Measurements from ENCODE around the gene SLC9A3.

The SLC9A3 gene

DNA sequence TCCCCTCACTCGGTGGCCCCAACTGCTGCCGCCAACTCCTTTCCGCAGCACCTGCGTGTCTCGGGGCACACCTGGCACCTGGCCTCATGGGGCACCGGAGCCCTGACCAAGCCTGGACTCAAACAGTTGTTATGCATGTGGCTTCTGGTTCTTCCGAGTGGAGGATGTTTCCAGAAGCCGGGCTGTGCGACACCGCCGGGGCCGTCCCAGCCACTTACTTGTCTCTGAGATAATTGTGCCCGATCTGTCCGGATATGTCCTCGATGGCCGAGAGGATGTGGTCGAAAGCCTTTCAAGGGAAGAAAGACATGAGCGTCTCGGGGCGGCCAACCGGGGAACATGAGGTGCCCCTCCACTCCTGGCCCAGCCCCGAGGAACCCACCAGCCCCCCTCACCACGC is 42.9 kb downstream of the SLC9A3 start:
- Histone ChIP-seq H3K27ac (ENCODE audit: low read depth, low read length) (no peak overlapping the region), H3K4me3 (ENCODE audit: low read depth in 1 of 2, low read length in 2 of 2) (no peak overlapping the region), H3K9me3 (ENCODE audit: low read length) (no peaks in the 10 kb centered on the region), H3K36me3 (ENCODE audit: insufficient read depth, low read length) (no peaks in the 10 kb centered on the region), H3K9ac (ENCODE audit: low read length) (no peak overlapping the region), H3K4me1 (ENCODE audit: insufficient read depth, low read length) (no peaks in the 10 kb centered on the region), H3K27me3 (ENCODE audit: control insufficient read depth in 1 of 2, insufficient read depth in 2 of 2, low read length in 2 of 2) (peaks cover 7 to 73% of the 10 kb centered on the region in 2 donors)

DNA sequence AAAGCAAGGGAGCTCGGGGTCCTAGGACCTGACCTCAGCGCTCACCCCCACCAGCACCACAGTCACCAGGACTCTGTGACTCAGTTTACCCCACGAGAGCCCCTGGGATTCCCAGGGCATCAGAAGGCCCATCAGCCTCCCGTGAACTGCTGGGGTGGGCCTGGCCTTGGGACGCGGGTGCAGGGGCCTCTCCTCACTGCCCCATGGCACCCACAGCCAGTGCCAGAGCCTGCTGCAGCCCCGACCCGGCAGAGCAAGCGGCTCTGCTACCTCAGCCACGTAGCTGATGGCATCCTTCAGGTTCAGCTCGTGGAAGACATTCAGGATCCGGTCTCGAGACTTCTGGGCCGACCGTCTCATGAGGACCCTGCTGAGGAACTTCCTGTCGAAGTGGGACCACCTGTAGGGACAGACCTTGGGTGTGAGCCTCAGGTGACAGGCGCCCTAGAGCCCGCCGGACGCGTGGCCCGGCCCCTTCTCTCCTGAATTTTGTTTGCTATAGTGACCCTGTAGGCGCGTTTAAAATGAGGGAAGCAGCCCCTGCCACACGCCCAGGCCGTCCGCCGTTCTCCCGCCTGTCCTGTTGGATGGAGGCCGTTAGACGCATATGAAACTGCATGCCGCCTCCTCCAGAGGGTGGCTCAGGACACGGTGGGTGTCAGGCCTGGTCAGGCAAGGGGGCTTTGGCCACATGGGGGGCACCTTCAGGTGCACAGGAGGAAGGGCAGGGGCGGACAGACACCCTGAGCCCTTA is 44.5 kb downstream of the SLC9A3 start:
- Histone ChIP-seq H3K27me3 (ENCODE audit: control insufficient read depth in 1 of 2, insufficient read depth in 2 of 2, low read length in 2 of 2) (peaks cover 22 to 81% of the 10 kb centered on the region in 2 donors), H3K27ac (ENCODE audit: low read depth, low read length) (no peak overlapping the region)

DNA sequence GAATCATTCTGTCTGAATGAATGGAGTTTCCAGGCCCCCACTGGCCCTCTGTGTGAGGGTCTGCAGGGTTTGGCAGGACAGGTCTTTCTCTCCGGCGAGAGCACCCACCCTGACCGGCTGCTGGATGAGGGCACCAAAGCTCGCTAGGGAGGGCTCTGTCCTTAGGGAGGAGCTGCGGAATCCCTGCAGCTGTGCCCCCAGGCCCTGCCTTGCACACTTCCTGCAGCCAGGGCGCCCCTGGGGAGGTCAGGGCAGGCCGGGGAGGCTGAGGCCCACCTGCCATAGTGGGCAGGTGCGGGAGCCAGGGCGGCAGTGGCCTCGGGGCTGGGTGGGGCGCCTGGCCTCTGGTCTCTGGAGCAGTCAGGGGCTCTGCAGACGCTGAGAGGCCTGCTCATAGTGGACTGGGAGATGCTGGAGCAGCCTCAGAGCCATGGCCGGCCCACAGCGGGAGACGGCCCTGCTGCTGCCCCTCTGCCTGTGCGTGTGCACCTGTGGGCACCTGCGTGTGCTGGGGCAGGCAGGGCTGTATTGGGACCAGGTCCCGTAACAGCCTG is 45.2 kb downstream of the SLC9A3 start:
- H3K27ac ChIP-seq (ENCODE audit: low read depth, low read length) = no peak overlapping the region
- no peaks in the 10 kb centered on the region for H3K36me3 ChIP-seq (ENCODE audit: insufficient read depth, low read length)
- H3K4me1 ChIP-seq (ENCODE audit: insufficient read depth, low read length) = peaks cover 4% of the 10 kb centered on the region
- H3K4me3 ChIP-seq (ENCODE audit: low read depth in 1 of 2, low read length in 2 of 2) = no peak overlapping the region
- no peak overlapping the region for H3K9ac ChIP-seq (ENCODE audit: low read length)
- peaks cover 22 to 83% of the 10 kb centered on the region in 2 donors for H3K27me3 ChIP-seq (ENCODE audit: control insufficient read depth in 1 of 2, insufficient read depth in 2 of 2, low read length in 2 of 2)
- no peaks in the 10 kb centered on the region for H3K9me3 ChIP-seq (ENCODE audit: low read length)

More for the DNA sequence above, 44.5 kb downstream of the SLC9A3 start:
- peaks cover 4% of the 10 kb centered on the region for H3K4me1 ChIP-seq (ENCODE audit: insufficient read depth, low read length)
- no peak overlapping the region for H3K9ac ChIP-seq (ENCODE audit: low read length)
- no peak overlapping the region for H3K4me3 ChIP-seq (ENCODE audit: low read depth in 1 of 2, low read length in 2 of 2)
- H3K36me3 ChIP-seq (ENCODE audit: insufficient read depth, low read length) = no peaks in the 10 kb centered on the region
- H3K9me3 ChIP-seq (ENCODE audit: low read length) = no peaks in the 10 kb centered on the region

DNA sequence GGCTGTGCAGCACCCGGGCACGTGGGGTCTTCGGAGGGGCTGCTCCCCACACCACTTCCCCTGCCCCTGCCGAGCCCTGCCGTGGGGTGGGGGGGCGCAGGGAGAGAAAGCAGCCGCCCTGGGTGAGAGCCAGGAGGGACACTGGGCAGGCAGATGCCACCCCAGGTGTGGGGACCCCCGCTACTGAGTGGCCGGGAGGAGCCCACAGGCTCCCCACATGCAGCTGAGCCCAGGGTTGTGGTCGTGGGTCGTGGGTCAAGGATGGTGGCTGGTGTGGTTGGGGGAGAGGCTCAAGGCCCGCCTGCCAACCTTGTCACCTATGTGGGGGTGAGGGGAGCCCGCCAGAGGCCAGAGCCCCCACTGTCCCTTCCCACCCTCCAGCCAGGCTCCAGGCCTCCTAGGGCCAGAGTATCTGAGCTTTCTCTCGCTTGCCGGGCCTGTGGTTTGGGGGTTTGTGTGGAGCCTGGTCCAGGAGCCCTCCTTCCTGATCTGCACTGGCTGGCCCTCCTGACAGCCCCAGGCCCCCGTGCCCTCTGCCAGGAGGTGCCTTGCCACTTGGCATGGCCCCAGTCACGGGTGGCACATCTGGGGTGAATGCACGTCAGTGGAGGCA is 45.8 kb downstream of the SLC9A3 start:
- peaks cover 22 to 82% of the 10 kb centered on the region in 2 donors for H3K27me3 ChIP-seq (ENCODE audit: control insufficient read depth in 1 of 2, insufficient read depth in 2 of 2, low read length in 2 of 2)

DNA sequence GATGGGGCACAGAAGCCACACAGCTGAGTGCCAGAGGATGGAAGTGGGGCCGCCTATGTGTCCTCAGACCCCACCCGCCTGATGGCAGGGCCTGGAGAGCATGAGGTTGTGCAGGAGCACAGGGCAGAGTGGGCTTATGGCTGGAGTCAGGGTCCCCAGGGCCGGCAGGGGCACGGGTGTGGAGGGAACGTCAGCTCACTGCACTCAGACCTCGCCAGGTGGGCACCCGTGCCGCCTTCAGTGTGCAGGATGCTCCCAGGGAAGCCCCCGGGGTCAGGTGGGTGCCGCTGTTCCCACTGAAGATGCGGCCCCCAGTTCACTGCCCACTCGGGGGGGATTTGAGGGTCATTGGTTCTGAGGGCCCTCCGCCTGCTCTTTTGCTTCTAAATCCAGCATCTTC is 46.4 kb downstream of the SLC9A3 start:
- Histone ChIP-seq H3K9me3 (ENCODE audit: low read length) (no peaks in the 10 kb centered on the region), H3K4me1 (ENCODE audit: insufficient read depth, low read length) (peaks cover 4% of the 10 kb centered on the region), H3K4me3 (ENCODE audit: low read depth in 1 of 2, low read length in 2 of 2) (no peak overlapping the region), H3K27ac (ENCODE audit: low read depth, low read length) (no peak overlapping the region), H3K27me3 (ENCODE audit: control insufficient read depth in 1 of 2, insufficient read depth in 2 of 2, low read length in 2 of 2) (peaks cover 22 to 76% of the 10 kb centered on the region in 2 donors), H3K9ac (ENCODE audit: low read length) (no peak overlapping the region), H3K36me3 (ENCODE audit: insufficient read depth, low read length) (no peaks in the 10 kb centered on the region)

More for the DNA sequence above, 45.8 kb downstream of the SLC9A3 start:
- Histone ChIP-seq H3K36me3 (ENCODE audit: insufficient read depth, low read length) (no peaks in the 10 kb centered on the region), H3K4me3 (ENCODE audit: low read depth in 1 of 2, low read length in 2 of 2) (no peak overlapping the region), H3K27ac (ENCODE audit: low read depth, low read length) (no peak overlapping the region), H3K9ac (ENCODE audit: low read length) (no peak overlapping the region), H3K4me1 (ENCODE audit: insufficient read depth, low read length) (peaks cover 4% of the 10 kb centered on the region), H3K9me3 (ENCODE audit: low read length) (no peaks in the 10 kb centered on the region)

DNA sequence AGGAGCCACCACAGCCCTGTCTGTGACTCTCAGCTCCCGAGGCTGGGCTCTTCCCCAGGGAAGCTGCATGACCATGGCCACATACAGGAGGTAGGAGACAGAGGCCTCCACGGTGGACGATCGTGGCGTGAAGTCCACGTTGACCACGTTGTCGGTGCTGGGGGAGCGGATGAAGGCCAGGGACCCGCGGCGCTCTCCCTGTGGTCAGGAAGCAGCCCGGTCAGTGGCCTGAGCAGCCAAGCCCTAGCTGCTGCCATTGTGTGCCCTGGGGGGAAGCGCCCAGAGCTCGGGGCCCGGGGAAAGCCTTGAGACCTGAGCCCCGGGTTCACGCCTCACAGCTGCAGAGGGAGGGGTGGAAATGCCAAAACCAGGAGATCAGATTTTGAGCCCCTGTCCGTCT is 47.0 kb downstream of the SLC9A3 start:
- Histone ChIP-seq H3K4me3 (ENCODE audit: low read depth in 1 of 2, low read length in 2 of 2) (no peak overlapping the region), H3K27me3 (ENCODE audit: control insufficient read depth in 1 of 2, insufficient read depth in 2 of 2, low read length in 2 of 2) (peaks cover 22 to 70% of the 10 kb centered on the region in 2 donors), H3K27ac (ENCODE audit: low read depth, low read length) (no peak overlapping the region), H3K9me3 (ENCODE audit: low read length) (no peaks in the 10 kb centered on the region), H3K36me3 (ENCODE audit: insufficient read depth, low read length) (no peaks in the 10 kb centered on the region), H3K9ac (ENCODE audit: low read length) (no peak overlapping the region), H3K4me1 (ENCODE audit: insufficient read depth, low read length) (peaks cover 5% of the 10 kb centered on the region)

DNA sequence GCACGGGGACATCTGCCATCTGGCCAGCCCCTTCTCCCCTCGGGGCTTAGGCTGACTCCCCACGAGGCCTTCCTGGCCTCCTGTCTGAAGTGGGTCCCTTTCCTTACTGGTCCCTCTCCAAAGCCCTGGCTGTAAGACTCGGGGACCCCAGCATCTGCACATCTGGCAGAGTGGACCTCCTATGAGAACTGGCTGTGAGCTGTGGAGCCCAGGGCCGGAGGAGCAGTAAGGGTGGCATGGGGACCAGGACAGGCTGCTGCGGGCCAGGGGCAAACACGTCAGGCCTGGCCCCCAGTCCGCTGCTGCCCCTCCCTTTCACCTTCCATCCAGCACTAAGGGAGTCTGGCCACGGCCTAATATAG is 47.5 kb downstream of the SLC9A3 start:
- Histone ChIP-seq H3K36me3 (ENCODE audit: insufficient read depth, low read length) (no peaks in the 10 kb centered on the region), H3K27me3 (ENCODE audit: control insufficient read depth in 1 of 2, insufficient read depth in 2 of 2, low read length in 2 of 2) (peaks cover 22 to 66% of the 10 kb centered on the region in 2 donors), H3K9me3 (ENCODE audit: low read length) (no peaks in the 10 kb centered on the region), H3K4me1 (ENCODE audit: insufficient read depth, low read length) (peaks cover 9% of the 10 kb centered on the region), H3K4me3 (ENCODE audit: low read depth in 1 of 2, low read length in 2 of 2) (no peak overlapping the region), H3K27ac (ENCODE audit: low read depth, low read length) (no peak overlapping the region), H3K9ac (ENCODE audit: low read length) (no peak overlapping the region)

DNA sequence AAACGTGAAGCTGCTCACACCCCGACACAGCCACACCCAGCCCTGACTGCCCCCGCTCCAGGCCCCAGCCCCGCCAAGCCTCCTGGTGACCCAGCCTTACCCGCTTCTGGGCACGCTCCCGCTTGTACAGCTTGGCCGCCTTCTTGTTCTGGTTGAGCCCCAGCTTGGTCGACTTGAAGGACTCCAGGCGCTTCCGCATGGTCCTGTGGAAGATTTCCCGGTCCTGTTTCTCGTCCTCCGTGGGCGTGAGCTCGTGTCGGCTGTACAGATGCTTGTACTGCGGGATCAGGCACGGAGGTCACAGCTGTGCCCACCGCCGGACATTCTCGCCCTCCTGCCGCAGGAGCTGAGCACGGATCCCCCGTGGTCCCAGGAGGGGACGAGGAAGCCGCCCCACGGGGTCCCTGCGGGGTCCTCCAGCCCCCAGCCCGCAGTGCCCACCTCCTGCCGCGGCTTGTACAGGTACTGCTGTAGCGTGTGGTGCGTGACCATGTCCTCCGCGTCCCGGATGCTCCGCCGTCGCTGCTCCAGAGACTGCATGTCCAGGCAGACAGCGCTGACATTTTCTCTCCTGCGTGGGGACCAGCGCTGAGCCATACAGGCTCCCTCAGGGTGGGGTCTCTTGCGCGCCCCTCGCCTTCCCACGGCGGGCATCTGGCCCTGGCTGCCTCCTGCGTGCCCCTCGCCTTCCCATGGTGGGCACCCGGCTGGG is 48.0 kb downstream of the SLC9A3 start:
- Histone ChIP-seq H3K9ac (ENCODE audit: low read length) (no peak overlapping the region), H3K4me1 (ENCODE audit: insufficient read depth, low read length) (peaks cover 14% of the 10 kb centered on the region), H3K27me3 (ENCODE audit: control insufficient read depth in 1 of 2, insufficient read depth in 2 of 2, low read length in 2 of 2) (peaks cover 21 to 66% of the 10 kb centered on the region in 2 donors), H3K27ac (ENCODE audit: low read depth, low read length) (no peak overlapping the region), H3K9me3 (ENCODE audit: low read length) (no peaks in the 10 kb centered on the region), H3K36me3 (ENCODE audit: insufficient read depth, low read length) (no peaks in the 10 kb centered on the region), H3K4me3 (ENCODE audit: low read depth in 1 of 2, low read length in 2 of 2) (no peak overlapping the region)

DNA sequence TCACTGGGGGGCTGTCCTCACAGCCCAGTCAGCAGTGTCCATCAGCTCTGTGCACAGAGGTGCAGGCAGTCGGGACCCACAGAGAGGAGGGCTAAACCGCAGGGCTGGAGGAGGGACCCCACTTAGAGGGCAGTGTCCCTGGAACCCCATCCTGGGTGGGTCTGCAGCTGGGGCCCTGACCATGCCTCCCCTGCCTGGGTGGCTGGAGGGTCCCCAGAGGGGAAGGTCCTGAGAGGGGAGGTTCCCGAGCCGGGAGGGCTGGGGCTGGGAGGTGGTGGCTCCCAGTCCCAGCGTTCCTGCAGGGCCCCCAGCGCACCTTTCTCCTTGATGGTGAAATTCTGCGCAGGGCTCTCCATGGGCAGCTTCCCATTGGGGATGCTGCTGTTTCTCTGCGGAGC is 48.5 kb downstream of the SLC9A3 start:
- Histone ChIP-seq H3K9ac (ENCODE audit: low read length) (no peak overlapping the region), H3K4me3 (ENCODE audit: low read depth in 1 of 2, low read length in 2 of 2) (no peak overlapping the region), H3K9me3 (ENCODE audit: low read length) (no peaks in the 10 kb centered on the region), H3K4me1 (ENCODE audit: insufficient read depth, low read length) (peaks cover 19% of the 10 kb centered on the region), H3K27ac (ENCODE audit: low read depth, low read length) (no peak overlapping the region), H3K36me3 (ENCODE audit: insufficient read depth, low read length) (no peaks in the 10 kb centered on the region), H3K27me3 (ENCODE audit: control insufficient read depth in 1 of 2, insufficient read depth in 2 of 2, low read length in 2 of 2) (peaks cover 16 to 62% of the 10 kb centered on the region in 2 donors)

DNA sequence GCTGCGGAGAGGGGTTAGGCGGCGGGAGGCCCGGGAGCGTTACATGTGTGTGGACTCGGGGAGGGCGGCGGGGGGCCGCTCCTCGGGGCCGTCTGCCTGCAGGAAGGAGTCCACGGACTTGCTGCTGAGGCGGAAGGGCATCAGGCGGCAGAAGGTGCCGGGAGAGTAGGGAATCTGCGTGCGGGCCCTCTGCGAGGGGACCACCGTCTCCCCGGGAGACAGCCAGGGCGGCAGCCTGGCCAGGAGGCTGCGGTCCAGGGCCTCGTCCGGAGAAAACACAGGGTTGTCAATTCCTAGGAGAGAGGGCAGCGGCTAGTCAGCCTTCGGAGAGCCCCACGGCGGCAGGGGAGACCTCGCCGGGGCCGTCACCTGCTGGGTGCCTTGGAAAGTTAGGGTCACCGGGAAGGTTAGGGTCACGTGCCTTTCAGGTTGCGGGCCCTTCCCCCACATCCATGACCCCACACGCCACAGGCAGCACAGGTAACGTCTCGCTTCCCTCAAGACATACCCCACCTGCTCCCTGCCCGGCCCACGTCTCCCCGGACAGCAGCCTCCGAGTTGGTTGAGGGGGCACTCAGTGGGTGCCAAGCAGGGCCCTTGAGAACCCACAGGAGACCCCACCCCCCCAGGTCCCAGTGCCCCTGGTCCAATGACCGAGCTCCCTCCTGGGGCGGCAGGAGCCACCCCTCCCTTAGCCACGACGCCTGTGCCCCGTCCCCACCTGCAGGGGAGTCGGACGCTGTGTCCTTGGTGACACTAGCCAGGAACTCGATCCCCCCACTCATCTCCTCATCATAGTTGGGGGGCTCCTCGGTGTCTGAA is 49.2 kb downstream of the SLC9A3 start:
- peaks cover 16 to 56% of the 10 kb centered on the region in 2 donors for H3K27me3 ChIP-seq (ENCODE audit: control insufficient read depth in 1 of 2, insufficient read depth in 2 of 2, low read length in 2 of 2)
- H3K36me3 ChIP-seq (ENCODE audit: insufficient read depth, low read length) = no peaks in the 10 kb centered on the region
- H3K27ac ChIP-seq (ENCODE audit: low read depth, low read length) = no peak overlapping the region
- no peak overlapping the region for H3K4me3 ChIP-seq (ENCODE audit: low read depth in 1 of 2, low read length in 2 of 2)
- H3K9me3 ChIP-seq (ENCODE audit: low read length) = no peaks in the 10 kb centered on the region
- H3K4me1 ChIP-seq (ENCODE audit: insufficient read depth, low read length) = peaks cover 19% of the 10 kb centered on the region
- H3K9ac ChIP-seq (ENCODE audit: low read length) = no peak overlapping the region
